Activated naive CD4-positive, alpha-beta T cell treated with anti-CD3 and anti-CD28 coated beads, Interleukin-2, amount 10 ng/mL, durations not matched to agents 7 days and 5 days (primary cell): ENCODE results near the gene OR52E1.
"Not testable (repeated sequence)": the region's sequence is repeated elsewhere in the genome, so short reads cannot be mapped to it uniquely, and the experiment has no call there.

Experiments used
- CTCF ChIA-PET: fragments of 350-600 bp; sonication (Branson Sonifier 250); formaldehyde crosslinking; loops from one replicate; lab custom pipeline; 2021; ENCODE audit warnings: antibody characterized with exemption; lab: Charles Lee
- DNase-seq: peaks from one replicate; pipeline ENCODE4 v3.0.0-alpha.2; 2020
- H3K27ac Mint-ChIP-seq: one replicate; pipeline ENCODE4 v1.8.0; 2021; ENCODE audit warnings: mild to moderate bottlenecking, moderate library complexity, mixed read lengths
- H3K27me3 Mint-ChIP-seq: one replicate; pipeline ENCODE4 v1.8.0; 2021; ENCODE audit warnings: mild to moderate bottlenecking, mixed read lengths
- H3K36me3 Mint-ChIP-seq: one replicate; pipeline ENCODE4 v1.8.0; 2021; ENCODE audit warnings: mixed read lengths
- H3K4me1 Mint-ChIP-seq: one replicate; pipeline ENCODE4 v1.8.0; 2021; ENCODE audit warnings: mixed read lengths
- H3K4me3 Mint-ChIP-seq: one replicate; pipeline ENCODE4 v1.8.0; 2021; ENCODE audit warnings: mild to moderate bottlenecking, moderate library complexity, mixed read lengths
- H3K9me3 Mint-ChIP-seq: one replicate; pipeline ENCODE4 v1.8.0; 2021; ENCODE audit warnings: mixed read lengths

The OR52E1 gene

DNA sequence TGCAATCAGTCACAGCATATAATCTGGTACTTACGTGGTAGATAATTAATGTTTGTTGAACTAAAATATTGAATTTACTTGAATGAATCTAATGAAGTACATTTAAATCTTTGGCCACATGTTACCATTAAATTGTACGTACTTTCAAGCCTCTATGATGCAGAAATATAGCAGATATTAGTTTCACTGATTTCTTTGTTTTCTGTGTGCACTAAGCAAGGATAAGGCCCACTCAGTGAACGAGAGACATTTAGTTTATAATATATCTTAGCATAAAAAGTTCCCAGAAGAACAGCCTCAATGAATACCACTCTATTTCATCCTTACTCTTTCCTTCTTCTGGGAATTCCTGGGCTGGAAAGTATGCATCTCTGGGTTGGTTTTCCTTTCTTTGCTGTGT is at the start of gene OR52E1:
OR52E1 (plus strand) TSS at position 301 of the 400 bp plus-strand sequence.
- no peaks in the 10 kb centered on the region for H3K27me3 Mint-ChIP-seq
- no peak within 1 kb of the TSS for H3K27ac Mint-ChIP-seq
- CTCF ChIA-PET, result no interaction called here
- H3K36me3 Mint-ChIP-seq, result no peaks in the 10 kb centered on the region
- DNase-seq, result no peak
- no peak within 1 kb of the TSS for H3K4me3 Mint-ChIP-seq
- H3K9me3 Mint-ChIP-seq, result no peaks in the 10 kb centered on the region
- H3K4me1 Mint-ChIP-seq, result no peaks in the 10 kb centered on the region

DNA sequence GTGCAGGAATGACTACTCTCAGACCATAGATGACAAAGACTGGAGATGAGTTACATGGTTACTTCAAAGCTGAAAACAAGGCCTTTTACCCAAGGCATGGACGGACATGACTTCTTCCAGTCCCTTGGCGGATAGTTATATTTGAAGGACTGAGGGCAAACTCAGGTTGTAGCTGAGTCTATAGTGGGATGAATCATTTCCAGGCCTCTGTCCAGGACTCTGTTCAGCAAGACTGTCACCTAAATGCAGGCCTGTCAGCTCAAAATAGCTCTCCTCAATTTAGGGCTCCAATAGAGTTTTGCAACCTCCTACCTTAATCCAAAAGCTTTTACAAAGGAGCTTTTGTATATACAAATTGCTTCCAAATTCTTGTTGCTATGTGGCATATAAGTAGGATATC is 47.4 kb upstream of the OR52E1 start:
- CTCF ChIA-PET, result no interaction called here
- H3K4me3 Mint-ChIP-seq, result no peak overlapping the region
- H3K4me1 Mint-ChIP-seq, result no peaks in the 10 kb centered on the region
- H3K36me3 Mint-ChIP-seq, result no peaks in the 10 kb centered on the region
- no peak overlapping the region for H3K27ac Mint-ChIP-seq
- DNase-seq, result no peak
- no peaks in the 10 kb centered on the region for H3K27me3 Mint-ChIP-seq
- H3K9me3 Mint-ChIP-seq, result peaks cover 13% of the 10 kb centered on the region

DNA sequence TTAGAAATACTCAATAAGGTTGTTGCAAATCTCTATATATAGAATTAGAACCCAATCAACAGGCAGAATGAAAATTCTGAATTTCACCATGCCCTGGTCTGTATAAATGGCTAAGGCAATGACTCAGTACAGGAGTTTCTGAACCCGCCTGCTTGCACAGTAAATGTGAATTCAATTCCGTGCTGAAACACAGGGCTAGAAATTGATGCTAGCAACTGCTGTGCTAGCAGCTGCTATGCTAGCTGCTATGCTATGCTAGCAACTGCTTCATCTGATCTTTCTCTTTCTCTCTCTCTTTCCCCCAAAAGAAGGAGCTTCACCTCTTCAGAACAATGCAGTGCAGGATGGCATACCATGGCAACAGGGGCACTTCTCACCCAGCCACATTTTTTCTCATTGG is 32.7 kb upstream of the OR52E1 start:
- no peaks in the 10 kb centered on the region for H3K36me3 Mint-ChIP-seq
- CTCF ChIA-PET, result no interaction called here

GRCh38 chr11:5037926-5038325 is 31.4 kb upstream of the OR52E1 start:
- no peaks in the 10 kb centered on the region for H3K27me3 Mint-ChIP-seq
- H3K27ac Mint-ChIP-seq, result no peak overlapping the region
- no peak overlapping the region for H3K4me3 Mint-ChIP-seq
- no peak for DNase-seq
- CTCF ChIA-PET, result no interaction called here
- H3K9me3 Mint-ChIP-seq, result peaks cover 2% of the 10 kb centered on the region
- H3K4me1 Mint-ChIP-seq, result no peaks in the 10 kb centered on the region
- no peaks in the 10 kb centered on the region for H3K36me3 Mint-ChIP-seq

More for the DNA sequence above, 32.7 kb upstream of the OR52E1 start:
- no peak overlapping the region for H3K4me3 Mint-ChIP-seq
- no peak overlapping the region for H3K27ac Mint-ChIP-seq
- no peak for DNase-seq
- no peaks in the 10 kb centered on the region for H3K9me3 Mint-ChIP-seq
- H3K4me1 Mint-ChIP-seq, result no peaks in the 10 kb centered on the region
- no peaks in the 10 kb centered on the region for H3K27me3 Mint-ChIP-seq

DNA sequence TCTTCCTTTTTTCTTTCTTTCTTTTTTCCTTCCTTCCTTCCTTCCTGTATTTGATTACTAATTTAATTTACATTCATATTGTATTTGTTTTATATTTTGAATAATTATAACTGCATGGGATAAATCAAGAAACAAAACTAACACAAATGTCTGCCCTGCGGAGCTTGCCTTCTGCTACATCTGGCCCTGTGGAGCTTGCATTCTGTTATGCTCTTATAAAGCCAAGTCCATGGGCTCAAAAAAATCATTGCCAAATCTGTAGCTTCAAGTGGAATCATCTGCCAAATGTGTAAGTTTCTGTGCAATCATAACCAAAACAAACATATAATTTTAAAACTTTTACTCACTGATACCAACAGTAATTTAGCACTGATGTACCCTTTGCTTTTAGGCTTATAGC is 31.0 kb upstream of the OR52E1 start:
- no peaks in the 10 kb centered on the region for H3K4me1 Mint-ChIP-seq
- H3K4me3 Mint-ChIP-seq, result no peak overlapping the region
- no peaks in the 10 kb centered on the region for H3K36me3 Mint-ChIP-seq
- H3K27ac Mint-ChIP-seq, result no peak overlapping the region
- H3K27me3 Mint-ChIP-seq, result no peaks in the 10 kb centered on the region
- peaks cover 2% of the 10 kb centered on the region for H3K9me3 Mint-ChIP-seq
- no peak for DNase-seq
- CTCF ChIA-PET, result no interaction called here

GRCh38 chr11:5040876-5041275 is 28.5 kb upstream of the OR52E1 start:
- no peak overlapping the region for H3K4me3 Mint-ChIP-seq
- no peak for DNase-seq
- no peak overlapping the region for H3K27ac Mint-ChIP-seq
- no peaks in the 10 kb centered on the region for H3K36me3 Mint-ChIP-seq
- no peaks in the 10 kb centered on the region for H3K4me1 Mint-ChIP-seq
- H3K9me3 Mint-ChIP-seq, result peaks cover 2% of the 10 kb centered on the region
- CTCF ChIA-PET, result no interaction called here
- no peaks in the 10 kb centered on the region for H3K27me3 Mint-ChIP-seq

DNA sequence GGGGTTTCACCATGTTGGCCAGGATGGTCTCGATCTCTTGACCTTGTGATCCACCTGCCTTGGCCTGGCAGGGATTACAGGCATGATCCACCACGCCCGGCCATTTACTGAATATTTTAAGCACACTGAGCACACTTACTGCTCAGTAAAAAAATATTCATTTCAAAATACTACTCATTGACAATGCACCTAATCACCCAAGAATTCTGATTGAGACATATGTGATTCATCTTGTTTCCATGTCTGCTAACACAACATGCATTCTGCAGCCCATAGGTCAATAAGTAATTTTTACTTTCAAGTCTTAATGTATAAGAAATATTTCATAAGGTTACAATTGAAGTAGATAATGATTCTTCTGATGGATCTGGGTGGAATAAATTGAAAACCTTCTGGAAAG is 27.3 kb upstream of the OR52E1 start:
- DNase-seq, result no peak

GRCh38 chr11:5043380-5043779 is 26.0 kb upstream of the OR52E1 start:
- no peak overlapping the region for H3K27ac Mint-ChIP-seq
- no peak for DNase-seq
- H3K9me3 Mint-ChIP-seq, result peaks cover 2% of the 10 kb centered on the region
- no peak overlapping the region for H3K4me3 Mint-ChIP-seq
- H3K36me3 Mint-ChIP-seq, result no peaks in the 10 kb centered on the region
- H3K27me3 Mint-ChIP-seq, result no peaks in the 10 kb centered on the region
- H3K4me1 Mint-ChIP-seq, result no peaks in the 10 kb centered on the region
- CTCF ChIA-PET, result no interaction called here

More for the DNA sequence above, 27.3 kb upstream of the OR52E1 start:
- Mint-ChIP-seq H3K4me1 (no peaks in the 10 kb centered on the region), H3K9me3 (peaks cover 2% of the 10 kb centered on the region), H3K36me3 (no peaks in the 10 kb centered on the region), H3K27me3 (no peaks in the 10 kb centered on the region), H3K27ac (no peak overlapping the region), H3K4me3 (no peak overlapping the region)
- CTCF ChIA-PET, result no interaction called here

DNA sequence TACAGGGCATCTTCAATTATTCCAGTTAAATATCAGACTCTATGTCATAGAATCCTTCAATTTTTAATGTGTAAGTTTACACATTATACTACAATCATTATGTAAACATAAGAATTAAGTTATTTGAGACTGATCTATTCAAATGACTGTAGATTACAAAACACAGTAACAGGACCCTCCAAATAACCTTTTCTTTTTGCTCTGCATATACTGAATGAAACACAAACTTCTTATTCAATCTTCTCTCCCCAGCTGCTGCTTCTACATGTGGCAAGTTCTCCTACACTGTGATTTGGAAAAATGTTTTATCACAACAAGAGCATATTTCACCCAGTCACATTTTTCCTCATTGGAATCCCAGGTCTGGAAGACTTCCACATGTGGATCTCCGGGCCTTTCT is 23.1 kb upstream of the OR52E1 start, which contains the start of gene OR52J3:
OR52J3 (plus strand) TSS at position 301 of the 400 bp plus-strand sequence; CDS start at position 301, 0 bp downstream.
- Mint-ChIP-seq H3K27me3 (no peaks in the 10 kb centered on the region), H3K4me1 (no peaks in the 10 kb centered on the region), H3K27ac (no peak within 1 kb of the TSS), H3K4me3 (no peak within 1 kb of the TSS), H3K9me3 (peaks cover 2% of the 10 kb centered on the region), H3K36me3 (no peaks in the 10 kb centered on the region)
- CTCF ChIA-PET, result no interaction called here
- DNase-seq, result no peak

- no peaks in the 10 kb centered on the region for H3K36me3 Mint-ChIP-seq
- CTCF ChIA-PET, result no interaction called here
- no peaks in the 10 kb centered on the region for H3K27me3 Mint-ChIP-seq
- no peak overlapping the region for H3K27ac Mint-ChIP-seq
- H3K9me3 Mint-ChIP-seq, result peaks cover 2% of the 10 kb centered on the region
- no peaks in the 10 kb centered on the region for H3K4me1 Mint-ChIP-seq
- no peak for DNase-seq
- H3K4me3 Mint-ChIP-seq, result no peak overlapping the region
These were observed 22.5 kb upstream of the OR52E1 start for GRCh38 chr11:5046754-5047330.

DNA sequence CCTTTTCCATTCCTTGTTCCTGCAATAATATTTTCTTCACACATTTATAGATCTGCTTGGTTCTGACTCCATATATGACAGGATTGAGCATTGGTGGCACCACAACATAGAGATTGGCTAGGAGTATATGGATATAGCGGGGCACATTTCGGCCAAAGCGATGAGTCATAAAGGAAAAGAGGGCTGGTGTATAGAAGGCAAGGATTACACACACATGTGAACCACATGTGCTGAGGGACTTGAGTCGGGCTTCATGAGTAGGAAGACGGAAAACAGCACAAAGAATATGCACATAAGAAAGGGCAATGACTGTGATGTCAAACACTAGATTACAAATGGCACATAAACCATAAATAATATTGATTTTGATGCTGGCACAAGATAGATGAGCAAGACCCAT is 10.7 kb upstream of the OR52E1 start:
- CTCF ChIA-PET, result not testable (repeated sequence)

GRCh38 chr11:5059391-5059790 is 10.0 kb upstream of the OR52E1 start, which contains the start of gene OR52E2:
Gene OR52E2 (minus strand): TSS chr11:5059627. CDS start chr11:5059627, 0 bp downstream.
- H3K27ac Mint-ChIP-seq, result no peak within 1 kb of the TSS
- no peak within 1 kb of the TSS for H3K4me3 Mint-ChIP-seq
- H3K4me1 Mint-ChIP-seq, result no peaks in the 10 kb centered on the region
- no peaks in the 10 kb centered on the region for H3K27me3 Mint-ChIP-seq
- no peak for DNase-seq
- peaks cover 2% of the 10 kb centered on the region for H3K9me3 Mint-ChIP-seq
- no peaks in the 10 kb centered on the region for H3K36me3 Mint-ChIP-seq
- CTCF ChIA-PET, result no interaction called here

More for the DNA sequence above, 10.7 kb upstream of the OR52E1 start:
- not testable (repeated sequence) for H3K36me3 Mint-ChIP-seq, H3K27ac Mint-ChIP-seq, H3K4me3 Mint-ChIP-seq, H3K4me1 Mint-ChIP-seq, DNase-seq, H3K9me3 Mint-ChIP-seq, H3K27me3 Mint-ChIP-seq

DNA sequence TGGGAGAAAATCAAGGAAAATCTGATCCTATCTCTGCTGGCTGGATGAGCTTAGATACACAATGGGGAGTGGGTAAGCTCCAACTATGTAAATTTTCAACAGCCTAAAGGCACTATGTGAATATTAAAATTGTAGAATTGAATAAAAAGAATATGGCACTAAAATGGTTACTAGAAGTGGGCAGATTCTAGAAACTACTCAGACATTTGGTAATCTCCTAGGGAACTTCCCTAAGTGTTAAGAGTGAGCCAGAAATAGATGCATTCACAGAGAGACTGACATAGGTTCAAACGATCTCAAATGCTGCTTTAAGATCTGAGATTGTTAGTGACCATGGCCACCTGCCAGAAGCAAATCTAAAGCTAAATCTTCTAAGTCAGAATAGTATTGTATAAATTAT is 4.3 kb upstream of the OR52E1 start:
- Mint-ChIP-seq H3K36me3 (no peaks in the 10 kb centered on the region), H3K9me3 (no peaks in the 10 kb centered on the region), H3K27me3 (no peaks in the 10 kb centered on the region), H3K4me3 (no peak overlapping the region), H3K27ac (no peak overlapping the region), H3K4me1 (no peaks in the 10 kb centered on the region)
- CTCF ChIA-PET, result no interaction called here
- no peak for DNase-seq

- CTCF ChIA-PET, result no interaction called here
- Mint-ChIP-seq H3K27me3 (no peaks in the 10 kb centered on the region), H3K9me3 (no peaks in the 10 kb centered on the region), H3K4me1 (no peaks in the 10 kb centered on the region), H3K4me3 (no peak overlapping the region), H3K27ac (no peak overlapping the region), H3K36me3 (no peaks in the 10 kb centered on the region)
- DNase-seq, result no peak
These were observed 2.4 kb downstream of the OR52E1 start for GRCh38 chr11:5071799-5072198.

DNA sequence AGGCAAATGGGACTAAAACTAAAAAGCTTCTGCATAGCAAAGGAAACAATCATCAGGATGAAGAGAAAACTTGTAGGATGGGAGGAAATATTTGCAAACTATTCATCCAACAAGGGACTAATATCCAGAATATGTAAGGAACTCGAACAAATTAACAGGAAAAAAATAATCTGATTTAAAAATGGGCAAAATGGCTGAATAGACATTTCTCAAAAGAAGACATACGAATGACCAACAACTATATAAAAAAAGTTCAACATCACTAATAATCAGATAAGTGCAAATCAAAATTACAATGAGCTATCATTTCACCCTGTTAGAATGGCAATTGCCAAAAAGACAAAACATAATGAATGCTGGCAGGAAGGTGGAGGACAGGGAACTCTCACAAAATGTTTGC is 12.0 kb downstream of the OR52E1 start:
- no peaks in the 10 kb centered on the region for H3K36me3 Mint-ChIP-seq
- H3K9me3 Mint-ChIP-seq, result no peaks in the 10 kb centered on the region
- no peaks in the 10 kb centered on the region for H3K27me3 Mint-ChIP-seq
- CTCF ChIA-PET, result no interaction called here
- no peaks in the 10 kb centered on the region for H3K4me1 Mint-ChIP-seq
- no peak overlapping the region for H3K27ac Mint-ChIP-seq
- no peak overlapping the region for H3K4me3 Mint-ChIP-seq
- no peak for DNase-seq
